Muscle of leg (tissue), 11 donors: ENCODE measurements around the gene PCOLCE2. TPM values are rescaled to one million over a fixed set of nuclear protein-coding genes. Genes with fewer than 3 reads are reported as not detected.

Source experiments
- DNase-seq: peaks from one replicate; pipeline ENCODE4 v3.0.0; 2013
- H3K27ac ChIP-seq: one replicate; pipeline ENCODE4 v1.5.1; 2013; ENCODE audit warnings: mild to moderate bottlenecking, low read length, control low read depth
- H3K27me3 ChIP-seq: one replicate; pipeline ENCODE4 v1.6.1; 2013; ENCODE audit warnings: low read length; ENCODE audit not compliant: control insufficient read depth, insufficient read depth
- H3K36me3 ChIP-seq: one replicate; pipeline ENCODE4 v1.6.1; 2013; ENCODE audit warnings: low read length; ENCODE audit not compliant: control insufficient read depth, insufficient read depth
- H3K4me1 ChIP-seq: one replicate; pipeline ENCODE4 v1.6.1; 2013; ENCODE audit warnings: low read length; ENCODE audit not compliant: control insufficient read depth, insufficient read depth
- H3K4me3 ChIP-seq: one replicate; pipeline ENCODE4 v1.5.1; 2013; ENCODE audit warnings: low read length, control low read depth
- H3K9me3 ChIP-seq: replicated peaks from 2 replicates; pipeline ENCODE4 v1.6.1; 2013; ENCODE audit warnings: low read depth, low read length; ENCODE audit not compliant: control insufficient read depth
- WGBS: methylation state at CpG from one replicate; pipeline ENCODE4 v1.1.5; 2013; ENCODE audit warnings: missing lambda C conversion rate; ENCODE audit not compliant: insufficient coverage; 5-methylcytosine and 5-hydroxymethylcytosine counted together
- polyA plus RNA-seq, 8 donors: library from polyadenylated mRNA; unstranded; fragments of 120-200 nt; gene quantifications; one replicate each; pipeline versions ENCODE4 v1.2.1 to v1.2.3, GENCODE V29; 2013; ENCODE audit warnings: inconsistent platforms in 1 of 8, low replicate concordance in 1 of 8; ENCODE audit not compliant: insufficient read length in 8 of 8, insufficient read depth in 1 of 8
- total RNA-seq: library from RNA; stranded (reverse); fragments of 120-200 nt; gene quantifications from one replicate; pipeline ENCODE4 v1.2.4, GENCODE V29; 2013

PCOLCE2 gene
- total and polyA plus RNA-seq, 9 donors: 0.79 to 7.2 (median 2.2) TPM

GRCh38 chr3:142904639-142905436, 16.0 kb upstream of the PCOLCE2 start:
- Histone ChIP-seq H3K4me1 (no peaks in the 10 kb centered on the region), H3K36me3 (no peaks in the 10 kb centered on the region), H3K27me3 (no peaks in the 10 kb centered on the region), H3K4me3 (no peak overlapping the region), H3K27ac (no peak overlapping the region), H3K9me3 (no peaks in the 10 kb centered on the region)
- DNase-seq: no peak
- 77% methylated on average over 10 of the region's 11 CpGs for WGBS

- no CpG with 5 or more reads among the region's 2 CpGs for WGBS
- DNase-seq: no peak
- Histone ChIP-seq H3K4me3 (no peak overlapping the region), H3K27me3 (no peaks in the 10 kb centered on the region), H3K9me3 (no peaks in the 10 kb centered on the region), H3K36me3 (no peaks in the 10 kb centered on the region), H3K4me1 (no peaks in the 10 kb centered on the region), H3K27ac (no peak overlapping the region)
These were observed 13.5 kb upstream of the PCOLCE2 start for GRCh38 chr3:142902356-142902755.

GRCh38 chr3:142898346-142899213, 9.7 kb upstream of the PCOLCE2 start:
- 69% methylated on average over 2 of the region's 3 CpGs for WGBS
- no peak for DNase-seq

DNA sequence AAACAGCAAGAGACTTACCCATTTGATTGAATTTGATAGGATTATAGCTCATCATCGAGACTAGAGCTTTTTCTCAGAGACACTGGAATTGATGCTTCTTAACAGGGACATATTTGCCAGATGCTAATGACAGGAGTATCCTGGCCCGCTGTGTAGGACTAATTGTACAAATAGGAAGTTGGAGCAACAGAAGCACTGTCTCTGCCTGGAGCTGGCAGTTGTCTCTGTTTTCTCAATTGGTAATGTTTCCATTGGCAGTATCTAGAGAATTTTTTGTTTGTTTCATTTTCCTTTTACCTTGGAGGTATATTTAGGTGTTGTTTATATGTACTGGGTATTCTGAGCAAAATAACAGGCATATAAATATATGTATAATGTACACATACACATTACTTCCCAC, 8.9 kb upstream of the PCOLCE2 start:
- H3K27me3 ChIP-seq: no peaks in the 10 kb centered on the region
- WGBS: 75% methylated on average over 2 of the region's 2 CpGs
- no peaks in the 10 kb centered on the region for H3K4me1 ChIP-seq
- no peak for DNase-seq
- H3K27ac ChIP-seq: no peak overlapping the region
- H3K4me3 ChIP-seq: no peak overlapping the region
- H3K36me3 ChIP-seq: no peaks in the 10 kb centered on the region
- no peaks in the 10 kb centered on the region for H3K9me3 ChIP-seq

More at GRCh38 chr3:142898346-142899213, 9.7 kb upstream of the PCOLCE2 start:
- Histone ChIP-seq H3K9me3 (no peaks in the 10 kb centered on the region), H3K4me3 (no peak overlapping the region), H3K4me1 (no peaks in the 10 kb centered on the region), H3K27ac (no peak overlapping the region), H3K36me3 (no peaks in the 10 kb centered on the region), H3K27me3 (no peaks in the 10 kb centered on the region)

DNA sequence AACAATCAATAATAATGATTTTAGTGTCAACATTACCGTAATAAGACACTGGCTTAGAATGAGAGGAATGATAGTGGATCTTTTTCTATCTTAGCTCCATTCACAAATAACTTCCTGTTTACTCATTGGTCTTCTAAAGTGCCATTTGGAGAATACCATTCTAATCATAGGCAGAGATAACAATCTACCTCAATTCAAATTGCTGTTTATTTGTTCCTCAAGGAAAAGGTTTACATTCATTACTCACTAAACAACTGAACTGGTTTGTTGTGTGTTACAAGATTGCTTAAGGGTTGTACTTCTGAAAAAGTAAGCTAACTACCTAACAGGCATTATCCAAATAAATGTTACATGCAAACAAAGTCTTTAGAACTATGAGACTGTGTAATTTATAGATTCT, 8.1 kb upstream of the PCOLCE2 start:
- WGBS: no CpG with 5 or more reads among the region's 1 CpG
- H3K9me3 ChIP-seq: no peaks in the 10 kb centered on the region
- DNase-seq: no peak
- H3K4me3 ChIP-seq: no peak overlapping the region
- H3K36me3 ChIP-seq: no peaks in the 10 kb centered on the region
- H3K27me3 ChIP-seq: no peaks in the 10 kb centered on the region
- no peaks in the 10 kb centered on the region for H3K4me1 ChIP-seq
- no peak overlapping the region for H3K27ac ChIP-seq

- WGBS: 93% methylated on average over 4 of the region's 9 CpGs
- H3K27me3 ChIP-seq: peaks cover under 1% of the 10 kb centered on the region
These were observed 7.4 kb upstream of the PCOLCE2 start for GRCh38 chr3:142896201-142896755.

GRCh38 chr3:142894493-142894892, 5.6 kb upstream of the PCOLCE2 start:
- 6% methylated on average over 2 of the region's 3 CpGs for WGBS
- H3K36me3 ChIP-seq: no peaks in the 10 kb centered on the region
- H3K4me1 ChIP-seq: no peaks in the 10 kb centered on the region
- DNase-seq: peak; percentile 9
- peaks cover 7% of the 10 kb centered on the region for H3K27me3 ChIP-seq
- H3K27ac ChIP-seq: no peak overlapping the region
- H3K9me3 ChIP-seq: no peaks in the 10 kb centered on the region
- H3K4me3 ChIP-seq: no peak overlapping the region

More at GRCh38 chr3:142896201-142896755, 7.4 kb upstream of the PCOLCE2 start:
- Histone ChIP-seq H3K27ac (no peak overlapping the region), H3K4me1 (no peaks in the 10 kb centered on the region), H3K4me3 (no peak overlapping the region), H3K9me3 (no peaks in the 10 kb centered on the region), H3K36me3 (no peaks in the 10 kb centered on the region)
- DNase-seq: no peak

GRCh38 chr3:142892714-142893113, 3.8 kb upstream of the PCOLCE2 start:
- Histone ChIP-seq H3K4me3 (no peak overlapping the region), H3K27me3 (peaks cover 21% of the 10 kb centered on the region), H3K4me1 (peaks cover 8% of the 10 kb centered on the region), H3K9me3 (no peaks in the 10 kb centered on the region), H3K36me3 (no peaks in the 10 kb centered on the region), H3K27ac (no peak overlapping the region)
- 100% methylated on average over 1 of the region's 2 CpGs for WGBS
- no peak for DNase-seq

- peaks cover 21% of the 10 kb centered on the region for H3K27me3 ChIP-seq
- peaks cover 8% of the 10 kb centered on the region for H3K4me1 ChIP-seq
- no peak for DNase-seq
- no peak overlapping the region for H3K4me3 ChIP-seq
- no CpG with 5 or more reads among the region's 2 CpGs for WGBS
- no peaks in the 10 kb centered on the region for H3K9me3 ChIP-seq
- no peak overlapping the region for H3K27ac ChIP-seq
- H3K36me3 ChIP-seq: no peaks in the 10 kb centered on the region
These were observed 1.7 kb upstream of the PCOLCE2 start for GRCh38 chr3:142890592-142890991.
